ENCODE measurements around the gene FAM149B1.

FAM149B1 gene

GRCh38 chr10:73182568-73182967 is 14.6 kb downstream of the FAM149B1 start:
- DNase-seq = no peak

GRCh38 chr10:73183667-73184281 is 15.9 kb downstream of the FAM149B1 start:
- DNase-seq = no peak

GRCh38 chr10:73186266-73186665 is 18.3 kb downstream of the FAM149B1 start:
- no peak for DNase-seq

- no peak for DNase-seq
Observed at GRCh38 chr10:73190188-73190587, 22.3 kb downstream of the FAM149B1 start.

GRCh38 chr10:73205081-73205480 is 37.2 kb downstream of the FAM149B1 start:
- DNase-seq = no peak

- DNase-seq = no peak
Observed at GRCh38 chr10:73205890-73206289, 38.0 kb downstream of the FAM149B1 start.

- no peak for DNase-seq
Observed at GRCh38 chr10:73206385-73206784, 38.5 kb downstream of the FAM149B1 start.

- no peak for DNase-seq
Observed at GRCh38 chr10:73207883-73208282, 40.0 kb downstream of the FAM149B1 start.

GRCh38 chr10:73209705-73210104 is 41.8 kb downstream of the FAM149B1 start:
- no peak for DNase-seq

- no peak for DNase-seq
Observed at GRCh38 chr10:73210395-73211105, 42.6 kb downstream of the FAM149B1 start.

GRCh38 chr10:73211106-73211811 is 43.3 kb downstream of the FAM149B1 start:
- no peak for DNase-seq

GRCh38 chr10:73215749-73216148 is 47.8 kb downstream of the FAM149B1 start:
- no peak for DNase-seq

- DNase-seq = no peak
Observed at GRCh38 chr10:73217628-73218027, 49.7 kb downstream of the FAM149B1 start.

- DNase-seq = peak; percentile 1
Observed at GRCh38 chr10:73218431-73219191, 50.7 kb downstream of the FAM149B1 start.

- no peak for DNase-seq
Observed at GRCh38 chr10:73219384-73219783, 51.5 kb downstream of the FAM149B1 start.

- no peak for DNase-seq
Observed at GRCh38 chr10:73220989-73221388, 53.1 kb downstream of the FAM149B1 start.

- DNase-seq = no peak
Observed at GRCh38 chr10:73225518-73225917, 57.6 kb downstream of the FAM149B1 start.

GRCh38 chr10:73226663-73227062 is 58.7 kb downstream of the FAM149B1 start:
- DNase-seq = no peak

- no peak for DNase-seq
Observed at GRCh38 chr10:73228247-73228646, 60.3 kb downstream of the FAM149B1 start.

- DNase-seq = no peak
Observed at GRCh38 chr10:73229567-73229966, 61.6 kb downstream of the FAM149B1 start.

- DNase-seq = no peak
Observed at GRCh38 chr10:73232887-73233286, 65.0 kb downstream of the FAM149B1 start.

GRCh38 chr10:73233883-73234282 is 66.0 kb downstream of the FAM149B1 start:
- DNase-seq = no peak

GRCh38 chr10:73234695-73235094 is 66.8 kb downstream of the FAM149B1 start:
- no peak for DNase-seq
